ENCODE data around the gene BTBD16. TPM values are rescaled to one million over a fixed set of nuclear protein-coding genes. Genes with fewer than 3 reads are reported as not detected.

BTBD16 gene
- total and polyA plus RNA-seq, 2 donors (not counting 1 experiment from before 2014, with no cell fraction given), result not detected

DNA sequence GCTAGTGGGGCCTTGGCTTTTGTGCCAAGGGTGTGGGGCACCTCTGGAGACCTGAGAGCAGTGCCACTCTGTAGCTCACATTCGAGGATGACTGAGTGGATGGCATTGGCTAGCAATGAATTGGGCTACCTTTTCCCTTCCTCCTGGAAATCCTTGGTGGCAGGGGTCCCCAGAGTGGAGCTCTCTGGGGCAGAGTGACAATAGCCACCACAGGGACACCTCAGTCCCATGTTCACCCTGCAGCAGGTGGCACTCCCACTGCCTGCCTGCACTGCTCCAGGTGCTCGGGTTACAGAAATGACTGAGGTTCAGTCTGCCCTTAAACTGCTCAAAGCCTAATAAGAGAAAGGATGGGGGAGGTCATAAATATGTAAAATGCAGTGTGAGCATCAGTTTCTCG is 17.8 kb downstream of the BTBD16 start:
- Mint-ChIP-seq H3K9me3 (ENCODE audit: insufficient read depth) (no peaks in the 10 kb centered on the region), H3K4me1 (no peaks in the 10 kb centered on the region), H3K27me3 (peaks cover 22% of the 10 kb centered on the region), H3K27ac (no peak overlapping the region), H3K4me3 (no peak overlapping the region)
- Histone ChIP-seq H3K27ac (ENCODE audit: low read length in 2 of 2) (no peak overlapping the region), H3K4me3 (ENCODE audit: control extremely low read depth in 1 of 5, extremely low read depth in 1 of 5, insufficient read depth in 1 of 5, low read depth in 2 of 5, low read length in 4 of 5) (no peak overlapping the region), H3K4me1 (ENCODE audit: control insufficient read depth in 2 of 2, insufficient read depth in 2 of 2, low read length in 2 of 2) (no peaks in the 10 kb centered on the region), H4K20me1 (ENCODE audit: control insufficient read depth, insufficient read depth, low read length, poor library complexity, severe bottlenecking) (no peaks in the 10 kb centered on the region), H3K79me2 (ENCODE audit: control insufficient read depth, insufficient read depth, low read length) (no peaks in the 10 kb centered on the region), H3K9ac (ENCODE audit: low read length) (no peak overlapping the region), H3K9me3 (ENCODE audit: control extremely low read depth in 1 of 3, control insufficient read depth in 2 of 3, insufficient read depth in 1 of 3, low read length in 2 of 3) (no peaks in the 10 kb centered on the region), H3K4me2 (replicated peaks; ENCODE audit: low read depth, low read length, poor library complexity, severe bottlenecking) (no peak overlapping the region), H3K36me3 (replicated peaks in 1 of 2; ENCODE audit: control extremely low read depth in 1 of 2, control insufficient read depth in 1 of 2, extremely low read depth in 1 of 2, insufficient read depth in 2 of 2, low read length in 1 of 2) (no peaks in the 10 kb centered on the region), H2AFZ (ENCODE audit: insufficient read depth, low read depth, low read length, poor library complexity, severe bottlenecking) (no peak overlapping the region), H3K27me3 (replicated peaks in 1 of 4; ENCODE audit: control extremely low read depth in 1 of 4, control insufficient read depth in 3 of 4, insufficient read depth in 4 of 4, low read length in 3 of 4) (no peaks in the 10 kb centered on the region)
- POLR2A ChIA-PET, result no interaction called here
- no peak for DNase-seq
- WGBS (ENCODE audit: insufficient coverage), result 80% methylated on average over 2 of the region's 3 CpGs
- intact Hi-C loops (cut with micrococcal nuclease), result no loop called here
- TF ChIP-seq, protein P1, sequence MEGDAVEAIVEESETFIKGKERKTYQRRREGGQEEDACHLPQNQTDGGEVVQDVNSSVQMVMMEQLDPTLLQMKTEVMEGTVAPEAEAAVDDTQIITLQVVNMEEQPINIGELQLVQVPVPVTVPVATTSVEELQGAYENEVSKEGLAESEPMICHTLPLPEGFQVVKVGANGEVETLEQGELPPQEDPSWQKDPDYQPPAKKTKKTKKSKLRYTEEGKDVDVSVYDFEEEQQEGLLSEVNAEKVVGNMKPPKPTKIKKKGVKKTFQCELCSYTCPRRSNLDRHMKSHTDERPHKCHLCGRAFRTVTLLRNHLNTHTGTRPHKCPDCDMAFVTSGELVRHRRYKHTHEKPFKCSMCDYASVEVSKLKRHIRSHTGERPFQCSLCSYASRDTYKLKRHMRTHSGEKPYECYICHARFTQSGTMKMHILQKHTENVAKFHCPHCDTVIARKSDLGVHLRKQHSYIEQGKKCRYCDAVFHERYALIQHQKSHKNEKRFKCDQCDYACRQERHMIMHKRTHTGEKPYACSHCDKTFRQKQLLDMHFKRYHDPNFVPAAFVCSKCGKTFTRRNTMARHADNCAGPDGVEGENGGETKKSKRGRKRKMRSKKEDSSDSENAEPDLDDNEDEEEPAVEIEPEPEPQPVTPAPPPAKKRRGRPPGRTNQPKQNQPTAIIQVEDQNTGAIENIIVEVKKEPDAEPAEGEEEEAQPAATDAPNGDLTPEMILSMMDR (IDR thresholded peaks at IDR 0.05), result no peak
- no peak for TF ChIP-seq EZH2 (IDR thresholded peaks at IDR 0.05; ENCODE audit: borderline replicate concordance, insufficient read depth, low read depth, low read length, poor library complexity, severe bottlenecking)
- no peak for ATAC-seq (ENCODE audit: low read depth)
- CTCF ChIA-PET, result interaction anchor here (2.0 kb wide), 1 partner anchor 10 kb away, joined by 6 read pairs; no protein-coding TSS in a partner anchor

DNA sequence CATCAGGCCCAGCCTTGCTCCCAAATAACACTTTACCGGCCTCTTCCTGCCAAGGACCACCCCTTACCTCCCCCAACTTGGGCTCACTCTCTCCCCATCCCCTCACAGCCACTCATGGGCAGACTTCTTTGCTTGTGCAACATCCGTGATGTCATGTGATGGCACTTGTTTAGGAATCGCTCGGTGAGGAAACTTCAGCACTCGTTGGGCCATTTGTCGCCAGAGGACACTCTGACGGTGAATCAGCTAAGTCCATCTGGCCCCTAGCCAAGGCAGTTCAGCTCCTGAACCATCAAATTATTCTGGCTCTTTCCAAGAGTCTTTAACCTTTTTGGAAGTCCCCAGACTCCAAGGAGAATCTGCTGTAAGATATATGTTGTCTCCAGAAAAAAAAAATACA is 19.2 kb downstream of the BTBD16 start:
- TF ChIP-seq EZH2 (IDR thresholded peaks at IDR 0.05; ENCODE audit: borderline replicate concordance, insufficient read depth, low read depth, low read length, poor library complexity, severe bottlenecking), result no peak
- TF ChIP-seq, protein P1 (IDR thresholded peaks at IDR 0.05), result no peak
- no peak overlapping the region for H3K4me3 ChIP-seq (ENCODE audit: control extremely low read depth in 1 of 5, extremely low read depth in 1 of 5, insufficient read depth in 1 of 5, low read depth in 2 of 5, low read length in 4 of 5)
- intact Hi-C loops (cut with micrococcal nuclease), result no loop called here
- H3K4me1 Mint-ChIP-seq, result no peaks in the 10 kb centered on the region
- H3K9me3 ChIP-seq (ENCODE audit: control extremely low read depth in 1 of 3, control insufficient read depth in 2 of 3, insufficient read depth in 1 of 3, low read length in 2 of 3), result no peaks in the 10 kb centered on the region
- WGBS (ENCODE audit: insufficient coverage), result 94% methylated on average over 7 of the region's 7 CpGs
- H3K9me3 Mint-ChIP-seq (ENCODE audit: insufficient read depth), result no peaks in the 10 kb centered on the region
- H3K4me3 Mint-ChIP-seq, result no peak overlapping the region
- H3K9ac ChIP-seq (ENCODE audit: low read length), result no peak overlapping the region
- POLR2A ChIA-PET, result no interaction called here
- no peaks in the 10 kb centered on the region for H3K27me3 ChIP-seq (replicated peaks in 1 of 4; ENCODE audit: control extremely low read depth in 1 of 4, control insufficient read depth in 3 of 4, insufficient read depth in 4 of 4, low read length in 3 of 4)
- H3K4me1 ChIP-seq (ENCODE audit: control insufficient read depth in 2 of 2, insufficient read depth in 2 of 2, low read length in 2 of 2), result no peaks in the 10 kb centered on the region
- H3K27ac Mint-ChIP-seq, result no peak overlapping the region
- CTCF ChIA-PET, result interaction anchor here (2.0 kb wide), 1 partner anchor 8 kb away, joined by 6 read pairs; no protein-coding TSS in a partner anchor
- peaks cover 24% of the 10 kb centered on the region for H3K27me3 Mint-ChIP-seq
- no peak overlapping the region for H3K27ac ChIP-seq (ENCODE audit: low read length in 2 of 2)
- no peaks in the 10 kb centered on the region for H3K36me3 ChIP-seq (replicated peaks in 1 of 2; ENCODE audit: control extremely low read depth in 1 of 2, control insufficient read depth in 1 of 2, extremely low read depth in 1 of 2, insufficient read depth in 2 of 2, low read length in 1 of 2)
- no peak for DNase-seq
- H2AFZ ChIP-seq (ENCODE audit: insufficient read depth, low read depth, low read length, poor library complexity, severe bottlenecking), result no peak overlapping the region
- ATAC-seq (ENCODE audit: low read depth), result no peak
- H3K79me2 ChIP-seq (ENCODE audit: control insufficient read depth, insufficient read depth, low read length), result no peaks in the 10 kb centered on the region
- no peak overlapping the region for H3K4me2 ChIP-seq (replicated peaks; ENCODE audit: low read depth, low read length, poor library complexity, severe bottlenecking)
- H4K20me1 ChIP-seq (ENCODE audit: control insufficient read depth, insufficient read depth, low read length, poor library complexity, severe bottlenecking), result no peaks in the 10 kb centered on the region

All from B cell (primary cell).